ENCODE data around the gene NPTN.
"Not testable (repeated sequence)": the region's sequence is repeated elsewhere in the genome, so short reads cannot be mapped to it uniquely, and the experiment has no call there.

NPTN gene

GRCh38 chr15:73633111-73633990 is at the start of gene NPTN:
Gene NPTN (minus strand): TSS chr15:73633389. CDS start chr15:73633215, 174 bp downstream.
- DNase-seq (ENCODE audit: low spot score), result peak; percentile 99

DNA sequence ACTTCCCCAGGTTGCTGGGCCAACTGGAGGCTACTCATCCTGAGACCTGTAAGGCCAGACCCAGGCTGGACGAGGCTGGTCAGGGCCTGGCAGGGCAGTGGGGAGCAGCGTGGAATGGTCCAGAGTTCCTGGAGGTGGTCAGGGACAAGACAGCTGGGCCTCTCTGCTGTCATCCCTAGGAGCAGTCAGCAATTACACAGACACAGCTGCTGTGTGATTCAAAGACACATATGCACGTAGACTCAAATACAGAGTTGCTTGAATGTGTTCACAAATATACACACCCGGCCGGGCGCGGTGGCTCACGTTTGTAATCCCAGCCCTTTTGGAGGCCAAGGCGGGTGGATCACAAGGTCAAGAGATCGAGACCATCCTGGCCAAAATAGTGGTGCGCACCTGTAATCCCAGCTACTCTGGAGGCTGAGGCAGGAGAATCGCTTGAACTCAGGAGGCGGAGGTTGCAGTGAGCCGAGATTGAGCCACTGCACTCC is 49.5 kb upstream of the NPTN start:
- DNase-seq (ENCODE audit: low spot score), result no peak

- DNase-seq (ENCODE audit: low spot score), result no peak
Observed at GRCh38 chr15:73681856-73682599, 48.8 kb upstream of the NPTN start.

- DNase-seq (ENCODE audit: low spot score), result no peak
Observed at GRCh38 chr15:73681063-73681462, 47.9 kb upstream of the NPTN start.

DNA sequence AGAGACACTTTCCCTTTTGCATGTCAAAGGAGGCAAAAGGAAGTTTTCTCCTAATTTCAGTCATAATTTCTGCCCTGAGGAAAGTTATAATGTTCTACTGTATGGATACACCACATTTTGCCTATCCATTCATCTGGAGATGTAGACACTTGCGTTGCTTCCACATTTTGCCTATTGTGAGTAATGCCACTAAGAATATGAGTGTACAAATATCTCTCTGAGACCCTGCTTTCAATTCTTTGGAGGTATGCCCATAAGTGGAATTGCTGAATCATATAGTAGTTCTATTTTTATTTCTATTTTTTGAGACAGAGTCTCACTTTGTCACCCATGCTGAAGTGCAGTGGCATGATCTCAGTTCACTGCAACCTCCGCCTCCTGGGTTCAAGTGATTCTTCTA is 47.4 kb upstream of the NPTN start:
- no peak for DNase-seq (ENCODE audit: low spot score)

DNA sequence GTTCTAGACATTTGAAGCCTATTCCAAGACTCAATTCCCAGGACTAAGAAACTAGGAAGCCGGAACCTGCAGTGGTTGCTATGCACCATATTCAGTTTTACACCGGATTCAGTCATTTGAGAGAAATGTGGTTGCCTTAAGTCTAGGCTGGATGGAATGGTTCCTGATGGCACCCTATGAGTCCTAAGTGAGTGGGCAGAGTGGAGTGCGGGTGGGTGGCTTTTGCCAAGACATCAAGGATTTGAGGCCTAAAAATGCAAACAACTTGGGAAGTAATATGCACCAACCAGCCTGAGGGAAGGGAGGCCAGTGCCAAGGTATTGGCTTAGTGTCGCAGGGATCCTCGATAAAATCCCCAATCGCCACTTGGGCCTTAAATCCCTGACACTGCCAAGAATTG is 46.8 kb upstream of the NPTN start:
- no peak for DNase-seq (ENCODE audit: low spot score)

GRCh38 chr15:73679180-73679579 is 46.0 kb upstream of the NPTN start:
- no peak for DNase-seq (ENCODE audit: low spot score)

- DNase-seq (ENCODE audit: low spot score), result no peak
Observed at GRCh38 chr15:73678498-73678897, 45.3 kb upstream of the NPTN start.

DNA sequence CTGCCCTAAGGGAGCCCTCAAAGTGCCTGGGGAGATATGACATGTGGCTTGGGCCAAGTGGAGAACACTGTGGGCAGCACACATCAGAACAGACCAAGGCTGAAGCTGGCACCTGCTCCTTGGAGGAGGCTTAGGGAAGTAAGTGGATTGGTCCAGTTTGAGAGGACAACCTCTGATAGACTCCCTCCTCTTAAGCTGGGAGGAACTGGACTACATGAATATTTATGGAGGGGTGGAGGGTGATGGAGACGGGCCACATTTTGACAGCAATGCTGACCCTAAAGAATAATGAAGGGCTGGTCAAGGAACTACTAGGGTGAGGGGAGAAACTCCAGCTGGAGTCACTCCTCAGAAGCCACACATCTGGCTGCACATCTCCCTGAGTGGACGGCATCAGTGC is 44.5 kb upstream of the NPTN start:
- no peak for DNase-seq (ENCODE audit: low spot score)

DNA sequence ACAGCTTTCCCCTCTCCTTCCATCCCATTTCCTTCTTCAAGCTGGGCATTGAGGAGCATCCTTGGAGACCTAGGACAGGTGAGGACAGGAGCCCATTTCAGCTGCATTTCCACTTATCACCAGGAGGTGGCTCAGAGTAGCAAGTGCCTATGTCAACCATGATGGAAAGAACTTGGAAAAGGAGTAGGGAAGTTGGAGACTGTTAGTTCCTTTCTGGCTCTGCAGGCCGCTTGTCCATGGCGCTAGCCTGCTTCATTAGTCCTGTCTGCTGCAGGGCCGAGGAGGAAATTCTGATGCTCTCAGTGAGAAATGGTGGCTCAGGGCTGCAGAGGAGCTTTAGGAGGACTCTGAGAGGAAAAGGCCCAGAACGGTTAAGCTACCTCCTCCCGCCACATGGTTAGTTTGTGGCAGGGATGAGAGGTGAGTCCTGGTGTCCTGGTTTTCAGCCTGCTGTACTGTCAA is 44.0 kb upstream of the NPTN start:
- no peak for DNase-seq (ENCODE audit: low spot score)

DNA sequence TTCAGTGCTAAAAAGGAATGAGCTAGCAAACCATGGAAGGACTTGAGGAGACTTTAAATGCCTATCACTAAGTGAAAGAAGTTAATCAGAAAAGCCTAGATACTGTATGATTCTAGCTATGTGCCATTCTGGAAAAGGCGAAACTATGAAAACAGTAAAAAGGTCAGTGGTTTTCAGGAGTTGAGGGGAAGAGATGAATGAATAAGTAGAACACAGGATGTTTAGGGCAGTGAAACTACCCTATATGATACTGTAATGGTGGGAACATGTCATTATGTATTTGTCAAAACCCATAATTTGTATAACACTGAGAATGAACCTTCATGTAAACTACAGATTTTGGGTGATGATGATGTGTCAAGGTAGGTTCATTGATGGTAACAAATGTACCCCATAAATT is 41.4 kb upstream of the NPTN start:
- DNase-seq (ENCODE audit: low spot score), result no peak

DNA sequence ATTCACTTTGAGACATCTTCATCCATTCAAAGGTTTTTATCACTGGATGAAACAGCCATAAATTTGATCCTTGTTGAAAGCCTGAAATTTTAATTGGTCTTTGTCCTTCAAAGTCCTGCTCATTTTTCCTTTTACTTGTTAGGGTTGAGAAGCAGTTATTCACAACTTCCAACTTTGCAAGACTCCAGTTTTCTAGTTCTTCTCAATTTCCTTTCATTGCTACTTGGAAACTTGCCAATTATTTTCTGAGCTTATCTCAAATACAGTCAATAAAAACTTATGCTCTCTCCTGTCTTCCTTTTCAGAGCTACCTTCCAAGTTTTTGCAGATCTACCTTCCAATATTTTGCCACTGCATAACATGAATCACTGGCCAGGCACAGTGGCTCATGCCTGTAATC is 27.3 kb upstream of the NPTN start:
- DNase-seq (ENCODE audit: low spot score), result no peak

DNA sequence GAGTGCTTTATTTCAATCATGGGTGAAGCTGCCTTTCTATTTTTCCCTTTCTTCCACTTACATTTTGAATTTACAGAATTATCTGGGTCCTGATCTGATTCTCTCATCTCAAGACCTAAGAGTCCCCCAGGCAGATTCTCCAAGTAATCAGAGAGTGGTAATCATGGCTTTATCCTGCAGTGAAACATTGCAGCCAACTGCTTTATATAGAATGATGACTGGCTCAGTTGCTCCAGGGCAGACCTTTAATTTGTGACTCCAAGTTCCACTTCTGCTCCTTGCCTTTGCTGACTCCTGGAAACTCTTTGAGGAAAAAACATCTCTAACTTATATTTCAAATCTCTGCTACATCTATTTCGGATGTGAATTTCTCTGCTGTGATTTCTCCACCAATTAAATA is 25.5 kb upstream of the NPTN start:
- DNase-seq (ENCODE audit: low spot score), result no peak

GRCh38 chr15:73655724-73656123 is 22.5 kb upstream of the NPTN start:
- DNase-seq (ENCODE audit: low spot score), result no peak

GRCh38 chr15:73654659-73655058 is 21.5 kb upstream of the NPTN start:
- DNase-seq (ENCODE audit: low spot score), result no peak

GRCh38 chr15:73650416-73651126 is 17.4 kb upstream of the NPTN start:
- DNase-seq (ENCODE audit: low spot score), result no peak

GRCh38 chr15:73648014-73648295 is 14.8 kb upstream of the NPTN start:
- DNase-seq (ENCODE audit: low spot score), result no peak

- DNase-seq (ENCODE audit: low spot score), result no peak
Observed at GRCh38 chr15:73647259-73648013, 14.2 kb upstream of the NPTN start.

DNA sequence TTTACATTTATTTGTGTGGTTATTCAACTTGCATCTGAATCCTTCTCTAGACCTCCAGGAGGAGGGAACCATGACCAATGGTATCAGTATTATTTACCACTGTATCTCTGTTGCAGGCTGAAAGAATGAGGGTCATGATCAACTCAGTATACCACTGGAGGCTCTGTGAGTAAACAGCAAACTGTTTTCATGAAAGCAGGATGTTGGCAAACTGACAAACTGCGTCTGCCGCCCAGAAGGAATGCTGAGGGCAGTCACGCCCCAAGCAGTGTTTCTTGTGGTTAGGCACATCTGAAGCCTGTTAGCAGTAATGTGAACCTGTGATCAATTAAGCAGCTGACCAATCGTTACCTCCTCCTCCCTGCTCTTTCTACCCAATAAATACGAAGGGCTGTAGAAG is 6.3 kb upstream of the NPTN start:
- not testable (repeated sequence) for DNase-seq (ENCODE audit: low spot score)

DNA sequence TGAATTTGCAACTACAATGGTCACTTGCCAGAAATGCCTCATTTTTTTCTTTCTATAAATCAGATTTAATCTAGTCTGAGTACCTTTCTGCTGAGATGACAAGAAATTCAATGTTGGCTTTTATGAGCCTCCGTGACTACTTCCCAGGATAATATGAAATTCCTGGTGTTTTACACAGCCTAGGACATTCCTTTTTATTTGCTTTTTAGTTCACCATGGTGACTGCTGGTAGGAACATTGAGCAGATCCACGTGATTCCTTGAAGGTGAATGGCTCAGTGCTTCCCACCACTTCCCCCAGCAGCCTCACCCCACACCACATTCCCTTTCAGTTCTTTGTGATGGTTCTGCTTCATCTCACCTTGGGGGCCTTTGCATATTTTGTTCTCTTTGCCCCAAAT is 4.3 kb upstream of the NPTN start:
- no peak for DNase-seq (ENCODE audit: low spot score)

- DNase-seq (ENCODE audit: low spot score), result no peak
Observed at GRCh38 chr15:73633991-73634495, 854 bp upstream of the NPTN start.

DNA sequence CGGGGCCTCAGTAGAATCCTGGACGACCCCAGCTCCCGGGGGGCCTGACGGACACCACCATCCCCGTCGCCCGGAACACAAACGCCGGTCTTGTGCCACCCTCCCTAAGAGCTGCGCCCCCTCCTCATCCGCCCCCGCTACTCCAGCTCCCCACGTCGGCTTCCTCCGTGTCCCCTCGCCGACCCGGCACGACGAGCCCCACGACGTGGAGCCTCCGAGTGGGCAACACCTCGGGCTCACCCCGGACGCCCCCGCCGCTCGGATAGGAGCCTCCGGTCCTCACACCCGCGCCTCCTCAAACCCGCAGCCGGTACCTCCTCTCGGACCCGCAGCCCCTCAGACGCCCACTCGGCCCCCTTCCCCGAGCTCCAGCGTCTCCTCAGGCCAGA is 525 bp downstream of the NPTN start:
- DNase-seq (ENCODE audit: low spot score), result no peak
